ENCODE results near the gene RALBP1.
"Not testable (repeated sequence)": the region's sequence is repeated elsewhere in the genome, so short reads cannot be mapped to it uniquely, and the experiment has no call there.

Gene RALBP1

DNA sequence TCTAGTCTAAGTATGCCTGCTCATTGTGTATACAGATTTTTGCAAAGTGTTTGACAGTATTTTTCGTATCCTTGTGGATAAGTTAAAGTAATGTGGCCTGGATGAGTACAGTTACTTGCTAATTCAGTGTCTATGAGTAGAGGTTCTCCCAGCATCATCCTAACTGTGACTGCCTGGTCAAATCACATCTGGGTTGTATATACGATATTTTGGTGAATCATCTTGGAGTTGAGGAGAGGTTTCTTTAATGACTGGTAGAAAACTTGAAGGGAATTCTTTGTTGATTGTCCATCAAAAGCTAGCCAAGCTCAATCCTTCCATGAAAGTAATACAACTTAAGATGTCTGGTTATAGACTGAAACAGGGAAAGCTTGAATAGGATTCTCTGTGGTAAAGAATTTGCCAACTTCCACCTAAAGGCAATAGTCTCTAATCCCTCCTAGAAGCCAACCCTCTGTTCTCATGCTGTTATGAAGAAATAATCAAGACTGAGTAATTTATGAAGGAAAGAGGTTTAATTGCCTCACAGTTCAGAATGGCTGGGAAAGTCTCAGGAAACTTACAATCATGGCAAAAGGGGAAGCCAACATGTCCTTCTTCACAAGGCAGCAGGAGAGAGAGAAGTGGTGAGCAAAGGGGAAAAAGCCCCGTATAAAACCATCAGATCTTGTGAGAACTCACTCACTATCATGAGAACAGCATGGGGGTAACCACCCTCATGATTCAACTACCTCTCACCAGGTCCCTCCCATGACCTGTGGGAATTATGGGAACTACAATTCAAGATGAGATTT is 19.4 kb upstream of the RALBP1 start:
- DNase-seq: no peak

DNA sequence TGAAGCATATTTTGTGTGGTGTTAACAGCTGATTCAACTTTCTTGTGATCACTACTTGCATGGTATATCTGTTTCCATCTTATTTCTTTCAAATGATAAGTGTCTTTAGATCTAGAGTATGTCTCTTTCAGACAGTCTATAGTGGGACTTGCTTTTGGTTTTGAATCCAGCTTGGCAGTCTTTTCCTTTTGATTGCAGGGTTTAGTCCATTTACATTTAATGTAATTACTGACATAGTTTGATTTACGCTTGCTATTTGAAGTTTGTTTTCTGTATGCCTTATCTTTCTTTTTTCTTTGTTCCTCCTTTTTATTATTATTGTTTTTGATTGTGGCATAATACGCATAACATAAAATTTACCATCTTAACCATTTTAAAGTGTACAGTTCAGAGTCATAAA is 9.2 kb upstream of the RALBP1 start:
- no peak for DNase-seq

DNA sequence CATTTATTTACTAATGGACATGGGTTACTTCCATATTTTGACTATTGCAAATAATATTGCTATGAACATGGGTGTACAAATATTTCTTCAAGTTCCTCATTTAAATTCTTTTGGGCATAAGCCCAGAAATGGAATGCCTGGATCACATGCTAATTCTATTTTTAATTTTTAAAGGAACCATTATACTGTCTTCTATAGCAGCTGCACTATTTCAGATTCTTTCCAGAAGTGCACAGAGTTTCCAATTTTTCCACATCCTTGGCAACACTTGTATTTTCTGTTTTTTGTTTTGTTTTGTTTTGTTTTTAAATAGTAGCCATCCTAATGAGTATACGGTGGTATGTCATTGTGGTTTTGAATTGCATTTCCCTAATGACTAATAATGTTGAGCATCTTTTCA is 8.5 kb upstream of the RALBP1 start:
- DNase-seq: no peak

DNA sequence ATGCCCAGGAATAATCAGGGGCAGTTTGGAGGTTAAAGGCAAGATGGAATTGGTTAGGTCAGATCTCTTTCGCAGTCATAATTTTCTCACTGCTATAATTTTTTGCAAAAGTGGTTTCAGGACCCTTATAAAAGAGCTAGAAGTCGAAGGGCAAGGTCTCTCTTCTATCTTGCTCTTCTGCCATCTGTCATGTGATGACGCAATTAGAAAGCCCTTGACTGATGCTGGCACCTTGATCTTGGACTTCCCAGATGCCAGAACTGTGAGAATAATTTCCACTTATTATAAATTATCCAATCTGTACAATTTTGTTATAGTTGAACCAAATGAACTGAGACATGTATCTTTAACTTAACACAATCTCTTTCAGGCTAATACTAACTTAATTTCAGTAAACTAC is 6.3 kb upstream of the RALBP1 start:
- no peak for DNase-seq

DNA sequence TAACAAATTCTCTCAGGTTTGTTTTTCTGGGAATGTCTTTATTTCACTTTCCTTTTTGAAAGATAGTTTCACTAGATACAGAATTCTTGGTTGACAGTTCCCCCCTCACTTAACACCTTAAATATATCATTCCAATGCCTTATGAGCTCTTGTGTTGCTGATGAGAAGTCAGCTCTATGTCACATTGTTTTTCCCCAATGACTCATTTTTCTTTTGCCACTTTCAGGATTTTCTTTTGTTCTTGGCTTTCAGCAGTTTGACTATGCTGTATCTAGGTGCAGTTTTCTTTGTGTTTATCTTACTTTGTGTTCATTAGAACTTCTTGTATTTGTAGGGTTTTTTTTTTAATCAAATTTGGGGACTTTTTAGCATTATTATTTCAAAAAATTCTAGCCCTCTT is 5.6 kb upstream of the RALBP1 start:
- DNase-seq: no peak

DNA sequence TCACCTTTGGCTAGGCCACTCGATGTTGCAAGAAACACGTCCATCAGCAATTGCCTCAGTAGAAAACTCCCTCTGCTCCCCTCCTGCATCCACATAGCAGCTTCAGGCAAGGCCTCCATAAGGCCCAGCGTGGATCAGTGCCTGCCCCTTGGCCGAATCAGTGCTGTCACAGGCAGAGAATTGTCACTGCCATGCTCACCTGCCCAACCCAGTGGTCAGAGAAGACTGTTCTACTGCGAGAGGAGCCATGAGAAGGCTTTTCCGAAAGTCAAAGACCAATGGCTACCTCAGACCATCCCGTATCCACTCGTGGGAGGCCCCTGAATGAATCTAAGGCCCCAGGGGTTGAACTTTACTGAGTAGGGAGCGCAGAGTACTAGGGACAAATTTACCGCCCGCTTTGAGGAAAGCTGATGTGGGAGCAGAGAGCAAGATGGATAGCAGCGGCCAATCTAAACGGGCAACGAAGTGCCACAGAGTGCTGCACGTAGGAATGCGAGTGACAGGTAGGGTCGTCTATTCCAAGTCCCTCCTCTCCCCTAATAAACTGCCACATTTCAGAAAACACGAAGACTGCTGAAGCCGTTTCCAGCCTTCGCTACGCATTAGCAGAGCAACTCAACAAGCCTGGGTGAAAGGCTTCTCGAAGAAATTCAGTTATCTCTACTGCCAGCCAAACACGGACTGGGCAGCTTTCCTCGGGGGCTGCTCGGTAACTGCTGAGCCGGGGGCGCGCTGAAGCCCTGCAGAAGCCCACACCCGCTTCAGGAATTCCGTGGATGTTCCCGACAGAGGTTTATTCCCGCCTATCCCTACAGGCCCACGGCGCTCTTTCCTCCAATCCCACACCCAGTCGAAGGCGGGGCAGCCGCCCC is 968 bp upstream of the RALBP1 start:
- peak; percentile 75 to 77 for DNase-seq

DNA sequence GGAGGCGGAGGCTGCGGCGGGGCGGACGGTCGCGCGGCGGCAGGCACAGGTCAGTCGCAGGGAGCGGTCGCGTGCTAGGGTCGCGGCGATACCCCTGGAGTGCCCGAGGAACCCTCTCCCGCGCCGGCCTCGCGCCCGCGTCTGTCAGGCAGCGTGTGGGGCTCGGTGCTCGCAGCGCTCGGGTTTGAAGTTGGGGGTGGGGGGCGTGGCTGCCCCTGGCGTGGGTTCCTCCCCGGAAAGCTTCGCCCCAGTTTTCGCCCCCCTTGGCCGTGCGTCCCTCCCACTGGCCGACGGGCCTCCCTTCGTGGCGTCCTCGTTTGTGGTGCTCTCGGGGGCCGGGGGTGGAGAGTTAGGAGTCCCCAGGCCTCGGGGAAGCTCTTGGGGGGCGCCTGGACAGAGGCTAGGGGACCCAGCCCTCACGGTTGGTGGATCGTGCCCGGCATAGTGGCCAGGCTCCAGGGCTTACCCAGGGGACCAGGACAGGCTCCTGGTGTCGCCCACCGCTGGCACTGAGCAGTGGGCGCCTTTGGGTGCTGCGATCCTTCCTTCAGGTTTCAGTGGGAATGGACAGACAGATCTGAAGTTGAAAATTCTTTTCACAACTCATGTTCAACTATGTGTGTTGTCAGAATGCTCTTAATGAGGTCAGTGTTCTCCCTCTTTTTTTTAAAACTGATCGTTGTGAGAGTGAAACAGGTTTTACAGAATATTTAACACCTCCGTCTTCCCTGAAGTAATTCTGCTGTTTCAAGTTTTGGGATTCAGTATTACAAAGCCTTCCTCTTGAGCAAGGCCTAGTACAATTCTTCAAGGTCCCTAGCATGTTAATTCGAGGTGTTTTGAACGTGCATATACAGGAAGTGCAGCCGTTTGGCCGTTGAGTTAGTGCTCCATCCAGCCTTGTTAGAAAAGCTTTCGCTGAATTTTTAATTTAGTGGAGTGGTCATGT is 604 bp downstream of the RALBP1 start:
- DNase-seq: no peak

DNA sequence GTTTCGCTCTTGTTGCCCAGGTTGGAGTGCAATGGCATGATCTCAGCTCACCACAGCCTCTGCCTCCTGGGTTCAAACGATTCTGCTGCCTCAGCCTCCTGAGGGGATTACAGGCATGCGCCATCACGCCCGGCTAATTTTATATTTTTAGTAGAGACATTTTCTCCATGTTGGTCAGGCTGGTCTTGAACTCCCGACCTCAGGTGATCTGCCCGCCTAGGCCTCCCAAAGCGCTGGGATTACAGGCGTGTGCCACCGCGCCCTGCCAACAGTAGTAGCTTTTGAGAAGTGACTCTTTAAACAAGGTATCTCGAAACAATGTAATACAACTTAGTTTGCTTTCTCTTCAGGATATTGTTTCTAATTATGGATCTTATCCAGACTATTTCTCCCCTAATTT is 1.6 kb downstream of the RALBP1 start:
- not testable (repeated sequence) for DNase-seq

DNA sequence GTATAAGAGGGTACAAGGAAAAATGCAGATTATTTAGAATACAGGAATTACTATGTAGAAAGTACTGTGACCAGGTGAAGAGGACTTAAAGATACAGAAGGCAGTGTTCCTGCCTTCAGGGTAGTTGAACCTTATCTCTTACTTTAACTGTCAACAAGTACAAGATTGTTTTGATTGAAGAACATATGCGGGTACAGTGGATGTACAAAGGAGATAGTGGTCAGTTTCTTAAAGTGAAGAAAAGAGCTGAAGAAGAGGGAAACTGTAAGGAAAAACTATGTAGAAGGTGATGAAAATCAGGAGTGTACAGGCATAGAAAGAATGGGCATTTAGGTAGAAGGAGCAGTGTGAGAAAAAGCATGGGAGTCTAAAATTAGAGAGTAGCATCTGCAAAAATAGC is 2.2 kb downstream of the RALBP1 start:
- DNase-seq: no peak

DNA sequence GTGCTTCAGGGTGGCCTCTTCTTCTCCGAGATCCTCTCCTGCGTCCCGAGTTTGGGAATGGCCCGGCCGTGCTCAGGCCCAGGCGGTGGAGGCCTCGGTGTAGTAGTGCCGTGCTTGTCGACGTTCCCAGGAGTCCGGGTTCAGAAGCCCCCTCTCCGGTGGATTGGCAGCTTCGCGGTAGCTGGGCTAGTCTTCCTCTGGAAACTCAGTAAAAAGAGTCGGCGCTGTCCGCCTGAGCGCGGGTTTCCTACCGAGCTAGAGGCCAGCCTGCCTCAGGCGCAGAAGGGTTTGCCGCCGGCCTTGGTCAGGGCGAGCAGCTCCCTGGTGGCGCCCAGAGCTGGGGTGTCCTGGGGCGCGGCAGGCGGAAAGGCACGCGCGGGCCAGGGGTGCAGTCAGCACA is 3.2 kb downstream of the RALBP1 start:
- no peak for DNase-seq

DNA sequence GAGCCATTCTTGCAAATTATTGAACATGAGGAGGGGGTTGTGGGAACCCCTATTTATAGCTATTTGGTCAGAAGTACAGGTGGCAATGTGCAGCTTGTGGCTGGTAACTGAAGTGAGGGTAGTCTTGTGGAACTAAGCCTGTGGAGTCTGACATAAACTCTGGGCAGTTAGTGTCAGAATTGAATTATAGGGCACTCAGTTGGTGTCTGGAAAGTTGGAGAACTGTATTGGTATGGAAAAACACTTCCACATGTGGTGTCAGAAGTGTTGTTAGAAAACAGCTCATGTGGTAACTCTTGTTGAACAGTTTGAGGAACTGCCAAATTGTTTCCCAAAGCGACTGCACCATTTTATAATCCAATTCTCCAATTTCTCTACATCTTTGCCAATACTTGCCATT is 7.5 kb downstream of the RALBP1 start:
- DNase-seq: no peak

DNA sequence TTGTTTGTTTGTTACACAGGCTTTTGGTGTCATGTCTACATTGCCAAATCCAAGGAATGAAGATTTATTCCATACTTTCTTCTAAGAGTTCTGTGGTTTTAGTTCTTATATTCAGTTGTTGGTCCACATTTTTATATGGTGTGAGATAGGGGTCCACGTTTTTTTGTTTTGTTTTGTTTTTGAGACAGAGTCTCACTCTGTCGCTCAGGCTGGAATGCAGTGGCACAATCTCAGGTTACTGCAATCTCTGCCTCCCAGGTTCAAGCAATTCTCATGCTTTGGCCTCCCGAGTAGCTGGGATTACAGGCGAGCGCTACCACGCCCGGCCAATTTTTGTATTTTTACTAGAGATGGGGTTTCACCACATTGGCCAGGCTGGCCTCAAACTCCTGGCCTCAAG is 8.2 kb downstream of the RALBP1 start:
- no peak for DNase-seq

DNA sequence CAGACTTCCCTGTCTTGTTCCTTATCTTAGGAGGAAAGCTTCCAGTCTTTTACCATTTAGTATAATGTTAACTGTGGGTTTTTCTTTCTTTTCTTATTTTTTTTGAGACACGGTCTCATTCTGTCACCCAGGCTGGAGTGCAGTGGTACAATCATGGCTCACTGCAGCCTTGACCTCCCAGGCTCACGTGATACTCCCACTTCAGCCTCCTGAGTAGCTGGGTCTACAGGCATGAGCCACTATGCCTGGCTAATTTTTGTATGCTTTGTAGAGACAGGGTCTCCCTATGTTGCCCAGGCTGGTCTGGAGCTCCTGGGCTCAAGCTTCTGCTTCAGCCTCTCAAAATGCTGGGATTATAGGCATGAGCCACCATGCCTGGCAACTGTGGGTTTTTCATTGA is 9.5 kb downstream of the RALBP1 start:
- not testable (repeated sequence) for DNase-seq

DNA sequence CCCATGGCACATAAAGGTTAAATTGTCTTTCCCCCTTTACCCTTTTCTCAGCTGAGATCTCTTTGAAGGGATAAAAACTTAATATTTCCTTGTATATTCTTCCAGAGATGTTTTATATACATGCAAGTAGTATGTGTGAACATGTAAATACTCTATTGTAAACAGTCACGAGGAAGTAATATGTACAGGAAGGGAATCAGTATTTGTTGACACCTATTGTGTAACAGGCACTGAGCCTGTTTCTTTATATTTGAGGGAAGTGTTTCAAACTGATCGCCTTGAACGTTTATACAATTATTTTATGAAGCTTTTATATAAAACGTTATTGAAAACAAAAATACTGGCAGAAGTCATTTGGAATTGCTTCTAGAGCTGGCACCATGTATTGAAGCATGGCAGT is 13.2 kb downstream of the RALBP1 start:
- DNase-seq: no peak

DNA sequence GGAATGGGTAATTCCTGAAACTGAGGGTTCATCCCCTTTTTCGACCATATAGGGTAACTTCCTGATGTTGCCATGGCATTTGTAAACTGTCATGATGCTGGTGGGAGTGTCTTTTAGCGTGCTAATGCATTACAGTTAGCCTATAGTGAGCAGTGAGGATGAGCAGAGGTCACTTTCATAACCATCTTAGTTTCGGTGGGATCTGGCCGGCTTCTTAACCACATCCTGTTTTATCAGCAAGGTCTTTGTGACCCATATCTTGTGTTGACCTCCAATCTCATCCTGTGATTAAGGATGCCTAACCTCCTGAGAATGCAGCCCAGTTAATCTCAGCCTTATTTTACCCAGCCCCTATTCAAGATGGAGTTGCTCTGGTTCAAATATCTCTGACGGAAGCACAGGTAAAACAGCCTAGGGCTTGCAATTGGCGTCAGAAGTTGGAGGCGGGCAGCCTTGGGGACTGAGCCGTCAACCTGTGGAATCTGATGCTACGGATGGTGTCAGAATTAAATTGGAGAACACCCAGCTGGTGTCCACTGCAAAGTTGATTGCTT is 19.5 kb downstream of the RALBP1 start:
- no peak for DNase-seq

DNA sequence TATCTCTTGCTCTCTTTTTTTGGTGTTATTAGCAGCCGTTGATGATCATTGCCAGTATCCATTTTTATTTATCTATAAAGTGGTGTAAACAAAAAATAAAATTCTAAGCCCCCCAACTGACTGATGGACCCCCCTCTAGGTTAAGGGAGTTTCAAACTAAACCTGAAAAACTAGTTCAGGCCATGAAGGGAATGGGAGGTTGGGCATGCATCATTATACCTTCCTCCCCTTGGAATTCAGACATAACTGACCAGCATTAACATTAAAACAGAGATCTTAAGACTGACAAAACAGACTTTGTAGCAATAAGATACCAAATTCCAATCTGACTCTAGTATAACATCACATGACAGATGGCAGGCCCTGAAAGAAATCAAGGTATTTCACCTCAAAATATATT is 20.2 kb downstream of the RALBP1 start:
- no peak for DNase-seq

DNA sequence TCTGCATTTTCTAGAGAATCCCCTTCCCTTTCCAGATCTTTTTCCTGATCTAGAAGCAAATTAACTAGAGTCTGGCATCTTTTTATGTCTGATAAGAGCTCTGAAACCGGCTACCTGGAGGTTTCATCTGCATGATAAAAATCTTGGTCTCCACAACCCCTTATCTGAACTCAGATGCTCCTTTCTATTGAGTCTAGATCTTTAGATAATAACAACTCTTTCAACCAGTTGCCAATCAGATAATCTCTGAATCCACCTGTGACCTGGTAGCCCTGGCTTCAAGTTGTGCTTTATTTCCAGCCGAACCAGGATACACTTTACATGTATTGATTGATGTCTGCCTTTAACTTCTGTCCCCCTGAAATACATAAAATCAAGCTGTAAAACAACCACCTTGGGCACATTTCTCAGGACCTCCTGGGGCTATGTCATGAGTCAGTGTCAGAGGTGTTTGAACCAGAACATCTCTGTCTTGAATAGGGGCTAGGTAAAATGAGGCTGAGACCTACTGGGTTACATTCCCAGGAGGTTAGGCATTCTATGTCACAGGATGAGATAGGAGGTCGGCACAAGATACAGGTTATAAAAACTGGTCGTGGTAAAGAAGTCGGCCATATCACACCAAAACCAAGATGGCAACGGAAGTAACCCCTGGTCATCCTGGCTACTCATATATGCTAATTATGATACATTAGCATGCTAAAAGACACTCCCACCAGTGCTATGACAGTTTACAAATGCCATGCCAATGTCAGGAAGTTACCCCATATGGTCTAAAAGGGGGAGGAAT is 20.8 kb downstream of the RALBP1 start:
- no peak for DNase-seq

DNA sequence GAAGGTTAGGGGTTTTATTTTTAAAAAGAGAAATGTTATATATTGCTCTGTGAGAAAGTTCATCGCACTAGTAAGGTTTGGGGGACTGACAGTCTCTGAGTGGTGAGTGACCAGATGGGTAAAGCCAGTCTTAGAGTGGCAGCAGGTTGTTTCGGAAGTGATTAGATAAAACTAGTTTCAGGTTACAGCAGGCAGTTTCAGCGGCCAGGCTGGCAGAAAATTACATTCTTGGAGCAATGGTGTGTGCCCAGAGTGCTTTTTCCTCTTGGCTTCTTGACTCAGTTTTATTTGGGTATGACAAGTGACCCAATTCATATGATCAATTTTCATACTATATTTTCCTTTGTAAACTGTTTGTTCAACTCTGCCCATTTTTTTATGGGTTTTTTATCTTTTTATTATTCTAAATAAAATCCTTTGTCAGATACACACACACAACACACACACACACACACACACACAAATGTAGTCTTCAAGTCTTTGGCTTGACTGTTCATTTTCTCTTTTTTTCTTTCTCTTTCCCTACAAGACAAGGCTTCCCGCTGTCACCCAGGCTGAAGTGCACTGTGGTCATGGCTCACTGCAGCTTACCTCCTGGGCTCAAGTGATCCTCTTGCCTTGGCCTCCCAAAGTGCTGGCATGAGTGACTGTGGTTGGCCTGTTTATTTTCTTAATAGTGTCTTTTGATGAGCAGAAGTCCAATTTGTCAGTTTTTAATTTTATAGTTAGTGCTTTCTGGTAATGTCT is 30.9 kb downstream of the RALBP1 start:
- DNase-seq: peak; percentile 51 to 65

DNA sequence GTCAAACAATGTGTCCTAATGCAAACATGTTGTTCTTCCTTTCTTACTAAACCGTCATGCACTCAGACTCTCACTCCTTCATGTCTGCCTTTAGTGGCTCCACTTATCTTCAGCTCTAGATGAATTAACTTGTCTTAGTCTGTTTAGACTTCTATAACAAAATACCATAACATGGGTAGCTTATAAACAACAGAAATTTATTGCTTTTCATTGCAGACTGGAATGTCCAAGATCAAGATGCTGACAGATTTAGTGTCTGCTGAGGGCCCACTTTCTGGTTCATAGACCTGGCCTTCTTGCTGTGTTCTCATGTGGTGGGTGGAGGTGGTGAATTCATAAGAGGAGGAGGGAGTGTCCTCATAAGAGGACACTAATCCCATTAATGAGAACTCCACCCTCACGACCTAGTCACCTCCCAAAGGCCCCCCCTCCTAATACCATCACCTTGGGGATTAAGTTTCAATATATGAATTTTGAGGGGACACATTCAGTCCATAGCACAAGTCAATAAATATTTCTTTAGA is 32.3 kb downstream of the RALBP1 start:
- DNase-seq: no peak

DNA sequence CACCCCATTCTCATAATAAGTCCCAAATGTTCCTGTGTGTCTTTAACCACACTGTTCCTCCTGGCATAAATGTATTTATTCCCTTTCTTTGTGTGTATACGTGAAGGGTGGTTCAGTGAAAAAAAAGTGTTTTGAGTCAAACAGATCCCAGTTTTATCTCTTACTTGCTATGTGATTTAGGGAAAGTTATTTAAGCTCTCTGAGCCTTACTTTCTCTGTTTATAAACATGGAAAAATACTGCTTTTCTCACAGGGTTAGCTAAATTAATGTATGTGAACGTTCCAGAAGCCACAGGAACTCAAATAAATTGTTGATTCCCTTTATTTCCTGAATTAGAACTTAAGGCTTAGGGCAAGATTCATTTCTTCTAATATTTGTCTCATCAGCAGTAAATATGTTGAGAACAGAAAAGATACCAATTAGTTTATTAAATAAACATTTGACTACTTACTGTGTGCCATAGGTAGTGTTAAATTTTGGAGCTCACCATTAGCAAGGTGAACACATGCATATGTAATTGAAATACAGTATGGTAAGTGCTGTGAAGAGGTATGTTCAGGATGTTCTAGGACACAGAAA is 33.2 kb downstream of the RALBP1 start:
- DNase-seq: no peak

All from NCI-H446 (cell line).